Prostate gland (tissue), 2 donors: ENCODE results near the gene HLA-E.

Source experiments
- CTCF ChIP-seq, 4 experiments: fragments of 200-600 bp in 2 of 4; fragments of 450-650 bp in 2 of 4; sonication (generic) in 2 of 4; IDR thresholded peaks; 1 replicate in 3 of 4; 2 replicates in 1 of 4; pipeline ENCODE4 v1.5.1; 2016 to 2019; ENCODE audit warnings: antibody characterized with exemption in 4 of 4, mild to moderate bottlenecking in 2 of 4, moderate library complexity in 2 of 4
- POLR2A ChIP-seq: fragments of 450-650 bp; IDR thresholded peaks from one replicate; pipeline ENCODE4 v1.6.1; 2016; ENCODE audit warnings: antibody characterized with exemption, mild to moderate bottlenecking

- no peak for TF ChIP-seq CTCF (IDR thresholded peaks at IDR 0.05)
- no peak for TF ChIP-seq POLR2A
These were observed 40.7 kb downstream of the HLA-E start for GRCh38 chr6:30530014-30530413.
